Memory B cell (primary cell): ENCODE data around the gene PPARA.

ENCODE experiments used
- ATAC-seq: fragments of 150-1000 bp; cut with Tn5 transposase; 2 replicates; pipeline ENCODE4 v1.10.0; 2021; ENCODE audit warnings: low read depth, mild to moderate bottlenecking, moderate library complexity
- DNase-seq, 2 donors: peaks; one replicate each; pipeline ENCODE4 v3.0.0; 2022; ENCODE audit warnings: low spot score in 2 of 2
- H3K27ac Mint-ChIP-seq: one replicate; pipeline ENCODE4 v1.8.0; 2022; ENCODE audit warnings: mild to moderate bottlenecking, moderate library complexity, mixed read lengths
- H3K27me3 Mint-ChIP-seq: one replicate; pipeline ENCODE4 v1.8.0; 2022; ENCODE audit warnings: mixed read lengths
- H3K36me3 Mint-ChIP-seq: one replicate; pipeline ENCODE4 v1.8.0; 2022; ENCODE audit warnings: mild to moderate bottlenecking, mixed read lengths
- H3K4me1 Mint-ChIP-seq: one replicate; pipeline ENCODE4 v1.8.0; 2022; ENCODE audit warnings: mixed read lengths
- H3K4me3 Mint-ChIP-seq: one replicate; pipeline ENCODE4 v1.8.0; 2022; ENCODE audit warnings: mild to moderate bottlenecking, moderate library complexity, mixed read lengths
- H3K9me3 Mint-ChIP-seq: one replicate; pipeline ENCODE4 v1.8.0; 2022; ENCODE audit warnings: mixed read lengths

Gene PPARA

GRCh38 chr22:46119729-46120419 is 30.5 kb upstream of the PPARA start:
- DNase-seq, result no peak
- Mint-ChIP-seq H3K4me1 (no peaks in the 10 kb centered on the region), H3K36me3 (no peaks in the 10 kb centered on the region), H3K9me3 (no peaks in the 10 kb centered on the region), H3K27ac (no peak overlapping the region), H3K4me3 (no peak overlapping the region), H3K27me3 (peaks cover 5% of the 10 kb centered on the region)
- ATAC-seq, result no peak

GRCh38 chr22:46120420-46120737 is 29.9 kb upstream of the PPARA start:
- H3K36me3 Mint-ChIP-seq, result no peaks in the 10 kb centered on the region
- ATAC-seq (no peak), DNase-seq (no peak)
- H3K27me3 Mint-ChIP-seq, result peaks cover 5% of the 10 kb centered on the region
- no peaks in the 10 kb centered on the region for H3K9me3 Mint-ChIP-seq
- H3K4me1 Mint-ChIP-seq, result no peaks in the 10 kb centered on the region
- no peak overlapping the region for H3K27ac Mint-ChIP-seq
- H3K4me3 Mint-ChIP-seq, result no peak overlapping the region

- H3K27me3 Mint-ChIP-seq, result peaks cover 5% of the 10 kb centered on the region
- ATAC-seq (no peak), DNase-seq (no peak)
- peak overlapping the region; percentile 22 for H3K4me3 Mint-ChIP-seq
- no peak overlapping the region for H3K27ac Mint-ChIP-seq
- H3K9me3 Mint-ChIP-seq, result no peaks in the 10 kb centered on the region
- no peaks in the 10 kb centered on the region for H3K4me1 Mint-ChIP-seq
- no peaks in the 10 kb centered on the region for H3K36me3 Mint-ChIP-seq
Measured at GRCh38 chr22:46121079-46121478, 29.2 kb upstream of the PPARA start.

- DNase-seq (no peak), ATAC-seq (no peak)
- Mint-ChIP-seq H3K27ac (no peak overlapping the region), H3K36me3 (no peaks in the 10 kb centered on the region), H3K9me3 (no peaks in the 10 kb centered on the region), H3K4me3 (peak overlapping the region; percentile 22), H3K27me3 (peaks cover 5% of the 10 kb centered on the region), H3K4me1 (no peaks in the 10 kb centered on the region)
Measured at GRCh38 chr22:46121523-46122287, 28.6 kb upstream of the PPARA start.

- H3K9me3 Mint-ChIP-seq, result no peaks in the 10 kb centered on the region
- ATAC-seq (peak; percentile 86), DNase-seq (peak; percentile 59 to 77)
- H3K27ac Mint-ChIP-seq, result no peak overlapping the region
- H3K27me3 Mint-ChIP-seq, result peaks cover 5% of the 10 kb centered on the region
- H3K4me1 Mint-ChIP-seq, result no peaks in the 10 kb centered on the region
- no peak overlapping the region for H3K4me3 Mint-ChIP-seq
- H3K36me3 Mint-ChIP-seq, result no peaks in the 10 kb centered on the region
Measured at GRCh38 chr22:46122511-46122971, 27.8 kb upstream of the PPARA start.

GRCh38 chr22:46122980-46123693 is 27.2 kb upstream of the PPARA start:
- Mint-ChIP-seq H3K4me1 (no peaks in the 10 kb centered on the region), H3K27ac (no peak overlapping the region), H3K9me3 (no peaks in the 10 kb centered on the region), H3K36me3 (no peaks in the 10 kb centered on the region), H3K4me3 (no peak overlapping the region), H3K27me3 (peaks cover 5% of the 10 kb centered on the region)
- ATAC-seq, result no peak
- no peak for DNase-seq

GRCh38 chr22:46123694-46124382 is 26.5 kb upstream of the PPARA start:
- DNase-seq (no peak), ATAC-seq (no peak)
- no peaks in the 10 kb centered on the region for H3K36me3 Mint-ChIP-seq
- H3K9me3 Mint-ChIP-seq, result no peaks in the 10 kb centered on the region
- H3K4me1 Mint-ChIP-seq, result peaks cover under 1% of the 10 kb centered on the region
- H3K4me3 Mint-ChIP-seq, result no peak overlapping the region
- H3K27ac Mint-ChIP-seq, result no peak overlapping the region
- H3K27me3 Mint-ChIP-seq, result peaks cover 3% of the 10 kb centered on the region

GRCh38 chr22:46124383-46125144 is 25.8 kb upstream of the PPARA start:
- Mint-ChIP-seq H3K36me3 (no peaks in the 10 kb centered on the region), H3K27ac (no peak overlapping the region), H3K27me3 (peaks cover 3% of the 10 kb centered on the region)

GRCh38 chr22:46125311-46125710 is 25.0 kb upstream of the PPARA start:
- no peak overlapping the region for H3K27ac Mint-ChIP-seq
- H3K4me1 Mint-ChIP-seq, result peaks cover 10% of the 10 kb centered on the region
- H3K9me3 Mint-ChIP-seq, result no peaks in the 10 kb centered on the region
- no peak for ATAC-seq
- H3K27me3 Mint-ChIP-seq, result peaks cover 3% of the 10 kb centered on the region
- no peak for DNase-seq
- H3K4me3 Mint-ChIP-seq, result no peak overlapping the region
- H3K36me3 Mint-ChIP-seq, result no peaks in the 10 kb centered on the region

More at GRCh38 chr22:46124383-46125144, 25.8 kb upstream of the PPARA start:
- no peak for ATAC-seq
- no peak overlapping the region for H3K4me3 Mint-ChIP-seq
- H3K4me1 Mint-ChIP-seq, result peaks cover 6% of the 10 kb centered on the region
- no peak for DNase-seq
- no peaks in the 10 kb centered on the region for H3K9me3 Mint-ChIP-seq

GRCh38 chr22:46125816-46126765 is 24.2 kb upstream of the PPARA start:
- Mint-ChIP-seq H3K27ac (no peak overlapping the region), H3K36me3 (no peaks in the 10 kb centered on the region), H3K4me3 (no peak overlapping the region), H3K4me1 (peaks cover 14% of the 10 kb centered on the region), H3K27me3 (peaks cover 3% of the 10 kb centered on the region), H3K9me3 (no peaks in the 10 kb centered on the region)
- DNase-seq, result no peak
- ATAC-seq, result no peak

GRCh38 chr22:46126853-46127385 is 23.4 kb upstream of the PPARA start:
- ATAC-seq (no peak), DNase-seq (no peak)
- Mint-ChIP-seq H3K4me1 (peaks cover 19% of the 10 kb centered on the region), H3K4me3 (no peak overlapping the region), H3K9me3 (no peaks in the 10 kb centered on the region), H3K36me3 (no peaks in the 10 kb centered on the region), H3K27ac (no peak overlapping the region), H3K27me3 (no peaks in the 10 kb centered on the region)

- Mint-ChIP-seq H3K36me3 (peaks cover 3% of the 10 kb centered on the region), H3K4me3 (no peak overlapping the region), H3K9me3 (no peaks in the 10 kb centered on the region), H3K27me3 (no peaks in the 10 kb centered on the region), H3K27ac (no peak overlapping the region), H3K4me1 (peaks cover 19% of the 10 kb centered on the region)
- DNase-seq, result no peak
- ATAC-seq, result no peak
Measured at GRCh38 chr22:46127556-46127955, 22.8 kb upstream of the PPARA start.
